HG02981 (cell line): Measurements from ENCODE around the gene KATNB1.
"Not testable (repeated sequence)": the region's sequence is repeated elsewhere in the genome, so short reads cannot be mapped to it uniquely, and the experiment has no call there.

Experiments
- ATAC-seq: cut with Tn5 transposase; IDR thresholded peaks from one replicate; pipeline ENCODE4 v1.9.1; 2021; ENCODE audit warnings: mild to moderate bottlenecking, moderate library complexity; ENCODE audit not compliant: unreplicated experiment

Gene KATNB1

GRCh38 chr16:57700781-57701551 is 34.6 kb upstream of the KATNB1 start:
- ATAC-seq, result no peak

- ATAC-seq, result no peak
These were observed 33.7 kb upstream of the KATNB1 start for GRCh38 chr16:57701759-57702371.

GRCh38 chr16:57703416-57704010 is 32.1 kb upstream of the KATNB1 start:
- ATAC-seq, result no peak

- no peak for ATAC-seq
These were observed 31.3 kb upstream of the KATNB1 start for GRCh38 chr16:57704011-57704904.

GRCh38 chr16:57704905-57705852 is 30.4 kb upstream of the KATNB1 start:
- no peak for ATAC-seq

- ATAC-seq, result no peak
These were observed 28.9 kb upstream of the KATNB1 start for GRCh38 chr16:57706717-57707116.

- ATAC-seq, result no peak
These were observed 28.2 kb upstream of the KATNB1 start for GRCh38 chr16:57707331-57707730.

- no peak for ATAC-seq
These were observed 27.4 kb upstream of the KATNB1 start for GRCh38 chr16:57708168-57708567.

- ATAC-seq, result no peak
These were observed 25.9 kb upstream of the KATNB1 start for GRCh38 chr16:57709663-57710062.

GRCh38 chr16:57711346-57711745 is 24.2 kb upstream of the KATNB1 start:
- no peak for ATAC-seq

- no peak for ATAC-seq
These were observed 23.6 kb upstream of the KATNB1 start for GRCh38 chr16:57711993-57712392.

GRCh38 chr16:57712569-57712968 is 23.0 kb upstream of the KATNB1 start:
- not testable (repeated sequence) for ATAC-seq

GRCh38 chr16:57713596-57713995 is 22.0 kb upstream of the KATNB1 start:
- no peak for ATAC-seq

- ATAC-seq, result no peak
These were observed 21.5 kb upstream of the KATNB1 start for GRCh38 chr16:57714047-57714446.

GRCh38 chr16:57720142-57720575 is 15.4 kb upstream of the KATNB1 start:
- no peak for ATAC-seq

- no peak for ATAC-seq
These were observed 14.0 kb upstream of the KATNB1 start for GRCh38 chr16:57721356-57722209.

GRCh38 chr16:57722210-57722499 is 13.4 kb upstream of the KATNB1 start:
- no peak for ATAC-seq

GRCh38 chr16:57722651-57723050 is 12.9 kb upstream of the KATNB1 start:
- ATAC-seq, result no peak

GRCh38 chr16:57723170-57723569 is 12.4 kb upstream of the KATNB1 start:
- ATAC-seq, result no peak
